WTC11 (cell line): ENCODE results near the gene FRMD8. TPM values are rescaled to one million over a fixed set of nuclear protein-coding genes. Genes with fewer than 3 reads are reported as not detected.

Experiments used
- ATAC-seq: fragments of 200-7000 bp; cut with Tn5 transposase; 2 replicates; pipeline ENCODE4 v1.10.0; 2021; ENCODE audit warnings: mild to moderate bottlenecking, moderate library complexity
- CTCF ChIA-PET: fragments of 300-600 bp; sonication (Branson Sonifier 250); formaldehyde crosslinking; loops from one replicate; lab custom pipeline; 2021; ENCODE audit warnings: antibody characterized with exemption; lab: Charles Lee
- POLR2A ChIA-PET: fragments of 350-600 bp; sonication (Branson Sonifier 250); formaldehyde crosslinking; loops from one replicate; lab custom pipeline; 2021; ENCODE audit warnings: antibody characterized with exemption; lab: Charles Lee
- DNase-seq: peaks from one replicate; pipeline ENCODE4 v3.0.0; 2021; ENCODE audit warnings: low spot score
- H3K27ac Mint-ChIP-seq: 2 replicates; pipeline ENCODE4 v1.8.0; 2021; ENCODE audit warnings: mixed read lengths
- H3K27me3 Mint-ChIP-seq: 2 replicates; pipeline ENCODE4 v1.8.0; 2021; ENCODE audit warnings: low read depth, mild to moderate bottlenecking, moderate library complexity, mixed read lengths
- H3K36me3 Mint-ChIP-seq: 2 replicates; pipeline ENCODE4 v1.8.0; 2021; ENCODE audit warnings: mixed read lengths
- H3K4me1 Mint-ChIP-seq: 2 replicates; pipeline ENCODE4 v1.8.0; 2022; ENCODE audit warnings: mixed read lengths
- H3K4me3 Mint-ChIP-seq: 2 replicates; pipeline ENCODE4 v1.8.0; 2021; ENCODE audit warnings: mild to moderate bottlenecking, moderate library complexity, mixed read lengths
- H3K9me3 Mint-ChIP-seq: 2 replicates; pipeline ENCODE4 v1.8.0; 2021; ENCODE audit warnings: mixed read lengths
- ARID4B ChIP-seq: sonication (generic); formaldehyde crosslinking; IDR thresholded peaks from 2 replicates; pipeline ENCODE4 v1.8.0; 2023; ENCODE audit warnings: missing genetic modification reagents, mild to moderate bottlenecking, borderline replicate concordance
- CDX4 ChIP-seq: fragments of 250-450 bp; sonication (Bioruptor Pico); IDR thresholded peaks from 2 replicates; pipeline ENCODE4 v1.9.0; 2021; ENCODE audit warnings: moderate library complexity, mild to moderate bottlenecking, inconsistent platforms, borderline replicate concordance
- ELF4 ChIP-seq: sonication (generic); formaldehyde crosslinking; IDR thresholded peaks from 2 replicates; pipeline ENCODE4 v1.8.1; 2022; ENCODE audit warnings: low read depth, mild to moderate bottlenecking, moderate library complexity, missing genetic modification reagents
- ETV6 ChIP-seq: sonication (generic); formaldehyde crosslinking; IDR thresholded peaks from 2 replicates; pipeline ENCODE4 v1.8.1; 2022; ENCODE audit warnings: mild to moderate bottlenecking, missing genetic modification reagents
- FOXJ3 ChIP-seq: sonication (generic); formaldehyde crosslinking; IDR thresholded peaks from 2 replicates; pipeline ENCODE4 v1.9.0; 2021; ENCODE audit warnings: missing genetic modification reagents, mild to moderate bottlenecking, borderline replicate concordance
- GRHL2 ChIP-seq: fragments of 250-450 bp; sonication (Bioruptor Pico); IDR thresholded peaks from 2 replicates; pipeline ENCODE4 v1.8.0; 2022; ENCODE audit warnings: mild to moderate bottlenecking, moderate library complexity; ENCODE audit not compliant: insufficient replicate concordance, severe bottlenecking
- GTF2I ChIP-seq: fragments of 250-450 bp; sonication (Bioruptor Pico); conservative IDR thresholded peaks from 2 replicates; pipeline ENCODE4 v1.4.0; 2021; ENCODE audit warnings: mild to moderate bottlenecking
- HMGA2 ChIP-seq: fragments of 250-450 bp; sonication (Bioruptor Pico); IDR thresholded peaks from 2 replicates; pipeline ENCODE4 v1.4.0; 2021; ENCODE audit warnings: mild to moderate bottlenecking, moderate library complexity
- NFYB ChIP-seq: sonication (generic); formaldehyde crosslinking; conservative IDR thresholded peaks from 2 replicates; pipeline ENCODE4 v1.8.0; 2022; ENCODE audit warnings: low read depth, missing genetic modification reagents
- NR2C2 ChIP-seq: sonication (generic); formaldehyde crosslinking; IDR thresholded peaks from 2 replicates; pipeline ENCODE4 v1.8.0; 2022; ENCODE audit warnings: mild to moderate bottlenecking, missing genetic modification reagents
- NR3C1 ChIP-seq: sonication (generic); formaldehyde crosslinking; conservative IDR thresholded peaks from 2 replicates; pipeline ENCODE4 v1.8.1; 2023; ENCODE audit warnings: low read depth, mild to moderate bottlenecking, missing genetic modification reagents
- SMAD4 ChIP-seq: sonication (generic); formaldehyde crosslinking; IDR thresholded peaks from 2 replicates; pipeline ENCODE4 v1.8.0; 2022; ENCODE audit warnings: mild to moderate bottlenecking, missing genetic modification reagents
- TEAD1 ChIP-seq: sonication (generic); formaldehyde crosslinking; IDR thresholded peaks from 2 replicates; pipeline ENCODE4 v1.8.0; 2022; ENCODE audit warnings: mild to moderate bottlenecking, missing genetic modification reagents
- USF1 ChIP-seq: sonication (generic); formaldehyde crosslinking; IDR thresholded peaks from 2 replicates; pipeline ENCODE4 v1.8.0; 2022; ENCODE audit warnings: mild to moderate bottlenecking, missing genetic modification reagents
- ZNF121 ChIP-seq: sonication (generic); formaldehyde crosslinking; IDR thresholded peaks from 2 replicates; pipeline ENCODE4 v1.8.0; 2023; ENCODE audit warnings: missing genetic modification reagents
- ZNF219 ChIP-seq: sonication (generic); formaldehyde crosslinking; IDR thresholded peaks from 2 replicates; pipeline ENCODE4 v1.8.0; 2023; ENCODE audit warnings: missing genetic modification reagents, mild to moderate bottlenecking, borderline replicate concordance
- ZNF232 ChIP-seq: sonication (generic); formaldehyde crosslinking; IDR thresholded peaks from 2 replicates; pipeline ENCODE4 v1.8.0; 2022; ENCODE audit warnings: mild to moderate bottlenecking, missing genetic modification reagents
- ZNF423 ChIP-seq: fragments of 250-450 bp; sonication (Bioruptor Pico); IDR thresholded peaks from 2 replicates; pipeline ENCODE4 v2.1.2; 2022; ENCODE audit warnings: mild to moderate bottlenecking, moderate library complexity
- total RNA-seq: library from RNA; stranded (reverse); gene quantifications from 3 replicates; pipeline ENCODE4 v1.2.3, GENCODE V29; 2021
- TF ChIP-seq, protein P1 (sequence below): sonication (generic); formaldehyde crosslinking; IDR thresholded peaks from 2 replicates; pipeline ENCODE4 v1.8.1; 2022; ENCODE audit warnings: mild to moderate bottlenecking, moderate library complexity, missing genetic modification reagents
- TF ChIP-seq, protein P2 (sequence below): sonication (generic); formaldehyde crosslinking; IDR thresholded peaks from 2 replicates; pipeline ENCODE4 v1.8.1; 2023; ENCODE audit warnings: mild to moderate bottlenecking, missing genetic modification reagents, moderate library complexity
- TF ChIP-seq, protein P3 (sequence below): sonication (generic); formaldehyde crosslinking; IDR thresholded peaks from 2 replicates; pipeline ENCODE4 v1.8.1; 2022; ENCODE audit warnings: mild to moderate bottlenecking, missing genetic modification reagents, moderate library complexity, borderline replicate concordance
- TF ChIP-seq, protein P4 (sequence below): sonication (generic); formaldehyde crosslinking; IDR thresholded peaks from 2 replicates; pipeline ENCODE4 v1.8.1; 2023; ENCODE audit warnings: mild to moderate bottlenecking, missing genetic modification reagents

The FRMD8 gene
- total RNA-seq, 1 experiment from 2014 or later = 23.7 TPM

GRCh38 chr11:65419460-65419771 is 33.0 kb downstream of the FRMD8 start:
- Mint-ChIP-seq H3K4me1 (peaks cover 82% of the 10 kb centered on the region), H3K4me3 (peak overlapping the region; percentile 3; the same call in 1 of the 2 replicates), H3K9me3 (no peaks in the 10 kb centered on the region), H3K27me3 (0 out of 2 replicates have a peak, but pooled peaks cover 2% of the 10 kb centered on the region), H3K27ac (peak overlapping the region; percentile 100), H3K36me3 (no peaks in the 10 kb centered on the region)
- ATAC-seq (no peak), DNase-seq (no peak)
- ChIA-PET POLR2A (interaction anchor here (0.6 to 10.9 kb wide), 10 partner anchors 18 to 685 kb away, joined by 3 to 175 read pairs (median 11); partner anchors contain the start of genes CDC42EP2 and MALAT1), CTCF (interaction anchor here (1.0 to 12.8 kb wide), 8 partner anchors 33 to 175 kb away, joined by 3 to 224 read pairs (median 5); partner anchors contain the start of gene FRMD8)
- TF ChIP-seq ELF4 (no peak), ARID4B (CRISPR knock-in tag) (no peak), GRHL2 (CRISPR knock-in tag) (no peak), FOXJ3 (CRISPR knock-in tag) (no peak), SMAD4 (no peak), CDX4 (CRISPR knock-in tag) (no peak), HMGA2 (CRISPR knock-in tag) (no peak), USF1 (CRISPR knock-in tag) (no peak), GTF2I (CRISPR knock-in tag) (no peak), NFYB (CRISPR knock-in tag) (no peak), TEAD1 (no peak), NR3C1 (CRISPR knock-in tag) (no peak), ETV6 (no peak)
- TF ChIP-seq, protein P1, sequence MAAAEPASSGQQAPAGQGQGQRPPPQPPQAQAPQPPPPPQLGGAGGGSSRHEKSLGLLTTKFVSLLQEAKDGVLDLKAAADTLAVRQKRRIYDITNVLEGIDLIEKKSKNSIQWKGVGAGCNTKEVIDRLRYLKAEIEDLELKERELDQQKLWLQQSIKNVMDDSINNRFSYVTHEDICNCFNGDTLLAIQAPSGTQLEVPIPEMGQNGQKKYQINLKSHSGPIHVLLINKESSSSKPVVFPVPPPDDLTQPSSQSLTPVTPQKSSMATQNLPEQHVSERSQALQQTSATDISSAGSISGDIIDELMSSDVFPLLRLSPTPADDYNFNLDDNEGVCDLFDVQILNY (CRISPR knock-in tag) = no peak
- TF ChIP-seq, protein P2, sequence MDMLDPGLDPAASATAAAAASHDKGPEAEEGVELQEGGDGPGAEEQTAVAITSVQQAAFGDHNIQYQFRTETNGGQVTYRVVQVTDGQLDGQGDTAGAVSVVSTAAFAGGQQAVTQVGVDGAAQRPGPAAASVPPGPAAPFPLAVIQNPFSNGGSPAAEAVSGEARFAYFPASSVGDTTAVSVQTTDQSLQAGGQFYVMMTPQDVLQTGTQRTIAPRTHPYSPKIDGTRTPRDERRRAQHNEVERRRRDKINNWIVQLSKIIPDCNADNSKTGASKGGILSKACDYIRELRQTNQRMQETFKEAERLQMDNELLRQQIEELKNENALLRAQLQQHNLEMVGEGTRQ = no peak

DNA sequence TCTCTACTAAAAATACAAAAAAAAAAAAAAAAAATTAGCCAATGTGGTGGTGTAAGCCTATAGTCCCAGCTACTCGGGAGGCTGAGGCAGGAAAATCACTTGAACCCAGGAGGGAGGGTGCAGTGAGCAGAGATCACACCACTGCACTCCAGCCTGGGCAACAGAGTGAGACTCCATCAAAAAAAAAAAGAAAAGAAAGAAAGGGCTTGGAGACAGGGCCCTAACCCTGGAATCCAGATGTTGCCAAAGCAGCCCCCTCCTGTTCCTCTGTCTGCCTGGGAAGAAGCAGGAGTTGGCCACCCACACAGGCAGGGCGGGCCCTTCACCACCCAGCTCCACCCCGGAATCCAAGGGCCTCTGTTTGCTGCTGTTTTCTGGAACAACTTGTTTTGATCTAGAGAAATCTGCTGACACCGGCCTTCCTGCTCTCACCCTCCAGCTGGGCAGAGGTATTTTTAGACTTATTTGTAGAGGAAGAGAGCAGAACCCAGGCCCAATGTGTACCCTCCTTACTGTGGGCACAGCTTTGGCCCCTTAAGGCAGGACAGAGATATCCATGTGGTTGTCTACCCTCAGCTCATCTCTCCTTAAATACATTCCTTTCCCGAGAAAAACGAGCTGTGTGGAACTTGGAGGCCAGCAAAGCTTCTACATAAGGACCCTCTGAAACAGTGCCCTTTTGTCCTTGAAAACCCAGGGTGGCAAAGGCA is 33.5 kb downstream of the FRMD8 start:
- ATAC-seq (no peak), DNase-seq (peak; percentile 66)
- H3K4me1 Mint-ChIP-seq = peaks cover 87% of the 10 kb centered on the region
- no peak overlapping the region for H3K4me3 Mint-ChIP-seq
- H3K27ac Mint-ChIP-seq = peak overlapping the region; percentile 99
- peak; percentile 76; the same call in 1 of the 2 replicates for TF ChIP-seq ZNF121 (CRISPR knock-in tag)
- TF ChIP-seq, protein P3, sequence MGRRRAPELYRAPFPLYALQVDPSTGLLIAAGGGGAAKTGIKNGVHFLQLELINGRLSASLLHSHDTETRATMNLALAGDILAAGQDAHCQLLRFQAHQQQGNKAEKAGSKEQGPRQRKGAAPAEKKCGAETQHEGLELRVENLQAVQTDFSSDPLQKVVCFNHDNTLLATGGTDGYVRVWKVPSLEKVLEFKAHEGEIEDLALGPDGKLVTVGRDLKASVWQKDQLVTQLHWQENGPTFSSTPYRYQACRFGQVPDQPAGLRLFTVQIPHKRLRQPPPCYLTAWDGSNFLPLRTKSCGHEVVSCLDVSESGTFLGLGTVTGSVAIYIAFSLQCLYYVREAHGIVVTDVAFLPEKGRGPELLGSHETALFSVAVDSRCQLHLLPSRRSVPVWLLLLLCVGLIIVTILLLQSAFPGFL (CRISPR knock-in tag) = no peak
- TF ChIP-seq NR2C2 (CRISPR knock-in tag) = no peak
- TF ChIP-seq TEAD1 = no peak
- TF ChIP-seq ZNF232 (CRISPR knock-in tag) = no peak
- TF ChIP-seq, protein P4, sequence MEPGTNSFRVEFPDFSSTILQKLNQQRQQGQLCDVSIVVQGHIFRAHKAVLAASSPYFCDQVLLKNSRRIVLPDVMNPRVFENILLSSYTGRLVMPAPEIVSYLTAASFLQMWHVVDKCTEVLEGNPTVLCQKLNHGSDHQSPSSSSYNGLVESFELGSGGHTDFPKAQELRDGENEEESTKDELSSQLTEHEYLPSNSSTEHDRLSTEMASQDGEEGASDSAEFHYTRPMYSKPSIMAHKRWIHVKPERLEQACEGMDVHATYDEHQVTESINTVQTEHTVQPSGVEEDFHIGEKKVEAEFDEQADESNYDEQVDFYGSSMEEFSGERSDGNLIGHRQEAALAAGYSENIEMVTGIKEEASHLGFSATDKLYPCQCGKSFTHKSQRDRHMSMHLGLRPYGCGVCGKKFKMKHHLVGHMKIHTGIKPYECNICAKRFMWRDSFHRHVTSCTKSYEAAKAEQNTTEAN (CRISPR knock-in tag) = no peak
- TF ChIP-seq ZNF219 (CRISPR knock-in tag) = no peak
- no peak for TF ChIP-seq ZNF423
- H3K36me3 Mint-ChIP-seq = no peaks in the 10 kb centered on the region
- H3K9me3 Mint-ChIP-seq = no peaks in the 10 kb centered on the region
- ChIA-PET CTCF (interaction anchor here (0.7 to 12.8 kb wide), 11 partner anchors 33 to 153 kb away, joined by 3 to 224 read pairs (median 5); partner anchors contain the start of genes FAM89B, FRMD8 and SCYL1), POLR2A (interaction anchor here (0.6 to 10.9 kb wide), 11 partner anchors 18 to 686 kb away, joined by 3 to 175 read pairs (median 9); partner anchors contain the start of genes CDC42EP2 and MALAT1)
- 0 out of 2 replicates have a peak, but pooled peaks cover 2% of the 10 kb centered on the region for H3K27me3 Mint-ChIP-seq
